Adipocyte (in vitro differentiated cells): ENCODE data around the gene UPP2.

ENCODE experiments used
- DNase-seq: peaks from one replicate; pipeline ENCODE4 v3.0.0-alpha.2; 2015; ENCODE audit warnings: low read depth
- H3K27me3 ChIP-seq: replicated peaks from 2 replicates; pipeline ENCODE4 v1.7.0; 2013; ENCODE audit warnings: mild to moderate bottlenecking, low read length, moderate library complexity; ENCODE audit not compliant: control insufficient read depth, insufficient read depth
- H3K36me3 ChIP-seq: 2 replicates; pipeline ENCODE4 v1.7.0; 2013; ENCODE audit warnings: low read length, mild to moderate bottlenecking, moderate library complexity; ENCODE audit not compliant: control insufficient read depth, insufficient read depth, severe bottlenecking
- H3K4me1 ChIP-seq: 2 replicates; pipeline ENCODE4 v1.7.0; 2013; ENCODE audit warnings: mild to moderate bottlenecking, low read length, moderate library complexity; ENCODE audit not compliant: control insufficient read depth, insufficient read depth
- H3K4me3 ChIP-seq: 2 replicates; pipeline ENCODE4 v1.7.0; 2013; ENCODE audit warnings: mild to moderate bottlenecking, low read length, moderate library complexity
- H3K9ac ChIP-seq: 2 replicates; pipeline ENCODE4 v1.7.0; 2013; ENCODE audit warnings: mild to moderate bottlenecking, low read length, moderate library complexity
- H3K9me3 ChIP-seq: 2 replicates; pipeline ENCODE4 v1.7.0; 2013; ENCODE audit warnings: mild to moderate bottlenecking, low read length, moderate library complexity; ENCODE audit not compliant: control insufficient read depth

The UPP2 gene

DNA sequence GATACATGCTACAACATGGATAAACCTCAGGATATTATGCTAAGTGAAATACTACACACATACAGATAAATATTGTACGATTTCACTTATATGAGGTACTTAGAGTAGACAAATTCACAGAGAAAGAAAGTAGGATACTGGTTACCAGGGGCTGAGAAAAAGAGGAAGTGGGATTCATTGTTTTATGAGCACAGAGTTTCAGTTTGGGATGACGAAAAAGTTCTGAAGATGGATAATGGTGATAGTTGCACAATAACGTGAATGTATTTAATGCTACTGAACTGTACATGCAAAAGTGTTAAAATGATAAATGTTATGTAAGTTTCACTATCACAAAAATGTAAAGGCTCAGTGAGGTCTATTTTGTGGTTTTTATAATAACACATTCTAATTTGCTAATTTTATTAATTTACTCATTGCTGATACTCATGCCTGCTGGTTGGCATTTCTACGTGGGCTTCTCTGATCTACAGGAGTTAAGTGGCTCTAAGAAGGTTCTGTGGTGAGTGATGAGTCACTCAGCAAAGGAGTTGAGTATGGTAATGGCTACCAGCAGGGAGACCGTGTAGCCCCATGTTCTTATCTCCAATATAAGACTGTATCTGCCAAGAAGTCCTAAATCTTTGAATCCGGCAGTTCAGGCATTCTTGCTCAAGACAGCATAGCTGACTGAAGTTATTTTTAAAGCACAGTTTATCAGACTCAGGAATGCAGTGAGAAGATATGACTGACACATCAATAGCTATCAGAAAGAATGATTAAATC, 41.1 kb downstream of the UPP2 start:
- peaks cover 11% of the 10 kb centered on the region for H3K4me1 ChIP-seq
- no peaks in the 10 kb centered on the region for H3K36me3 ChIP-seq
- no peaks in the 10 kb centered on the region for H3K27me3 ChIP-seq
- DNase-seq = no peak
- no peak overlapping the region for H3K9ac ChIP-seq
- H3K9me3 ChIP-seq = no peaks in the 10 kb centered on the region
- H3K4me3 ChIP-seq = no peak overlapping the region

DNA sequence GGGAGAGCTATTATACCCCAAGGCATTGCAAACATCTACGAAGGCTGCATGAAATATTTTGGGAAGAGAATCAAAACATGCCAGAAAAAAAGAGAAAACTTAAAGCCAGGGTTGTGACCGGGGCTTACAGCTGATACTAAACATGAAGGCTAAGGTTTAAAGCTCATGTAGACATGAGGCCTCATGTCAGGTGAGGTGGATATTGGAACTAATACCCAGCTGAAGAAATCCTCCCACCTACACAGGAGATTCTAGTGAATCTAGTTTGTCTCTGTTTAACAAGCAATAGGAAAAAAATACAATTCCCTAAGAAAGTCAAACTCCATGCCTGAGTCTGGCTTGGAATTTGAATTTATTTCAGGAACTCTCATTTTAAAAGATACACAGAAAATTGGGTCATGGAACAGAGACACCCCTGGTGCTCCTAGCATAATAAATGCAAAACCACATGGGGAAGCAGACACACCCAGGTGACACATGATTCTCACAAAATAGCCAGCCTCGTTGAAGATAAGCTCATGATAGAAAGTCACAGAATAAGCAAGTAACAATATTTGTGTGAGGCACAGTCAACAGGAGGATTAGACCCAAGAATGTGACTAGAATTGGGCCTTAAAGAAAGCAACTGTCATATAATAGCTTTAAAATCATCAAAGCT, 42.2 kb downstream of the UPP2 start:
- peaks cover 11% of the 10 kb centered on the region for H3K4me1 ChIP-seq
- no peak overlapping the region for H3K9ac ChIP-seq
- no peaks in the 10 kb centered on the region for H3K9me3 ChIP-seq
- no peaks in the 10 kb centered on the region for H3K36me3 ChIP-seq
- DNase-seq = no peak
- H3K27me3 ChIP-seq = no peaks in the 10 kb centered on the region
- no peak overlapping the region for H3K4me3 ChIP-seq

DNA sequence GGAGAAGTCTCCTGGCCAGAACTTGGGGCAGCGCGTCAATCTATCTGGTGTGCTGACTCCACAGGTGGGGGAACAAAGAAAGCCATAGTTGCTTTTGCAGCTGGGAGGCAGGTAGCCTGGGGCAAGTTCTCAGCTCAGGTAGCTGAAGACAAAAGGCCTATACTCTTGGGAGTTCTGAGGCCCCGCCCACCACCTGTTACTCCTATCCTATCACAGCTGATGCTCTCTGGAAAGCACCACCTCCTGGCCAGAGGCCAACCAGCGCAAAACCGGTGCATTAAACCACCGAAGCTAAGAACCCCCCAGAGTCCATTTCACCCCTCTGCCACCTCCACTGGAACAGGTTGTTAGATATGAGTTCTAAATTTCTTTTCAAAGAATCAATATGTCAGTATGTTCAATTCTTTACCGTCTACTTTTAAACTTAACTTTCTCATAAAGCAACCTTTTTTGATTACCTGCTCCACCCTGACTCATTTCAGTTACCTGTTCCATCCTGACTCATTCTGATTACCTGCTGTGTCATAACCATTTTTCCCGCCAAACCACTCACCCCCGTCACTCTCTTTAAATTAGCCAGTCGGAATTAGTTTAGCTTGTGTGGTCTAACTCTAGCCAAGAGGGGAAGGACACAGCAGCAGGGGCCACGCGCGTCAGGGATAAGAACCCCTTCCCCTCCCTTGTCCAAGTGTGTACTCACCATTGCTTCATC, 43.4 kb downstream of the UPP2 start:
- Histone ChIP-seq H3K4me3 (no peak overlapping the region), H3K4me1 (peaks cover 11% of the 10 kb centered on the region), H3K9me3 (no peaks in the 10 kb centered on the region), H3K36me3 (no peaks in the 10 kb centered on the region), H3K27me3 (no peaks in the 10 kb centered on the region), H3K9ac (no peak overlapping the region)
- DNase-seq = no peak

DNA sequence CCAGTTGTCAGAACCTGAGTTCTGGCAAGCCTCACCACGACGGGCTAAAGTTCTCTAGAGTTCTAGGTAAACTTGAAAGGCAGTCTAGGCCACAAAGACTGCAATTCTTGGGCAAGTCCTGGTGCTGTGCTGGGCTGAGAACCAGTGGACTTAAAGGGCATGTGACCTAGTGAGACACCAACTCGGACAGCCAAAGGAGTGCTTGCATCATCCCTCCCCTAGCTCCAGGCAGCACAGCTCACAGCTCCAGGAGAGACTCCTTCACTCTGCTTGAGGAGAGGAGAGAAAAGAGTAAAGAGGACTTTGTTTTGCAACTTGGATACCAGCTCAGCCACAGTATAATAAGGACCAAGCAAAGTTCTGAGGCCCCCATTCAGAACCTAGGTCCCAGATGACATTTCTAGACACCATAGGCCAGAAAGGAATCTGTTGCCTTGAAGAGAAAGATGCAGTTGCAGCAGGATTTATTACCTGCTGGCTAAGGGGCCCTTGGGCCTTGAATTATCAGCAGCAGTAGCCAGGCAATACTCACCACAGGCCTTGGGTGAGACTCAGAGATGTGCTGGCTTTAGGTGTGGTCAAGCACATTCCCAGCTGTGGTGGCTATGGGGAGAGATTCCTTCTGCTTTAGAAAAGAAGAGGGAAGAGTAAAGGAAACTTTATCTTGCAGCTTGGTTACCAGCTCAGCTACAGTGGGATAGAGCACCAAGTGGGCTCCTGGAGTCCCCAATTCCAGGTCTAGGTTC, 51.8 kb downstream of the UPP2 start:
- Histone ChIP-seq H3K9ac (no peak overlapping the region), H3K4me3 (no peak overlapping the region), H3K9me3 (peaks cover 12% of the 10 kb centered on the region), H3K4me1 (no peaks in the 10 kb centered on the region), H3K36me3 (no peaks in the 10 kb centered on the region), H3K27me3 (peaks cover 4% of the 10 kb centered on the region)
- no peak for DNase-seq

DNA sequence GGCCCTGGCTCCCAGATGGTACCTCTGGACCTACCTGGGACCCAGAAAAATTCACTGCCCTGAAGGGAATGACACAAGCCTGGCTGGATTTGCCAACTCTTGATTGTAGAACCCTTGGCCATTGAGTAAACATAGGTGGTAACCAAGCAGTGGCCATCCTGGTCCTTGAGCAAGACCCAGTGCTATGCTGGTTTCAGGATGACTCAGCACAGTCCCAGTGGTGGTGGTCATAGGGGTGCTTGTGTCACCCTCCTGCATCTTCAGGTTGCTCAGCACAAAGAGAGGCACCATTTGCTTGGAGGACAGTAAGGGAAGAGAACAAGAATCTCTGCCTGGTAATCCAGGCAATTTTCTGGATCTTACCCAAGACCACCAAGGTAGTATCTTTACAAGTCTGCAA, 52.9 kb downstream of the UPP2 start:
- H3K9me3 ChIP-seq = peaks cover 12% of the 10 kb centered on the region
- H3K4me1 ChIP-seq = no peaks in the 10 kb centered on the region
- no peak for DNase-seq
- peaks cover 4% of the 10 kb centered on the region for H3K27me3 ChIP-seq
- no peaks in the 10 kb centered on the region for H3K36me3 ChIP-seq
- H3K4me3 ChIP-seq = no peak overlapping the region
- H3K9ac ChIP-seq = no peak overlapping the region

DNA sequence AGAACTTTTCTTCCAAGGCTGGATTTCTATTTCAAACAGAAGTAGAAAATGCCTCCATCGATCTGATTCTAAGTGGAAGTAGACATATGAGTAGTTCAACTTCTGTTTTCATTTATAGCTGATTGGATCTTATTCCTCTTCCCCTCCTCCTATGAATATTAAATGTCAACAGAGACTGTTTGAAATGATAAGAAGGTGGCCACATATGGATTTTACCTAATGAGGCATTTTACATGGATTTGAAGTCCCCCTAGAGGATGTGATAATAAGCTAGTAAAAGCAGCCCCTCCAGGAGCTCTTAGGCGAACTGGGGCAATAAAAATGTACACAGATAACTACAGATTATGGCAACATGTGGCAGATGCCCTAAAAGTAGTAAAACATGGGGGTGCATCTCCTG, 71.0 kb downstream of the UPP2 start:
- DNase-seq = no peak
- Histone ChIP-seq H3K27me3 (no peaks in the 10 kb centered on the region), H3K4me1 (no peaks in the 10 kb centered on the region), H3K4me3 (no peak overlapping the region), H3K9ac (no peak overlapping the region), H3K9me3 (no peaks in the 10 kb centered on the region), H3K36me3 (no peaks in the 10 kb centered on the region)

DNA sequence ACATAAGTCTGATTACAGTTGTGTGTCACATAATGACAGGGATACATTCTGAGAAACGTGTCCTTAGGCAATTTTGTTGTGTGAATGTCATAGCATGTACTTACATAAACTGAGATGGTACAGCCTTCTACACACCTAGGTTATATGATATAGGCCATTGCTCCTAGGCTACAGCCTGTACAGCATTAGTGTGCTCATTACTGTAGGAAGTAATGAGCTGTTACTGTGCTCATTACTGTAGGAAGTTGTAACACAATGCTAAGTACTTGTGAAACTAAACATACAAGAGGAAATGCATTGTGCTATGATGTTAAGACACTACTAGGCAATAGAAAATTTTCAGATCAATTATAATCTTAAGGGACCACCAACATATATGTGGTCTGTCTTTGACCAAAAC, 72.8 kb downstream of the UPP2 start:
- Histone ChIP-seq H3K36me3 (no peaks in the 10 kb centered on the region), H3K9me3 (no peaks in the 10 kb centered on the region), H3K4me3 (no peak overlapping the region), H3K4me1 (no peaks in the 10 kb centered on the region), H3K27me3 (no peaks in the 10 kb centered on the region), H3K9ac (no peak overlapping the region)
- no peak for DNase-seq

DNA sequence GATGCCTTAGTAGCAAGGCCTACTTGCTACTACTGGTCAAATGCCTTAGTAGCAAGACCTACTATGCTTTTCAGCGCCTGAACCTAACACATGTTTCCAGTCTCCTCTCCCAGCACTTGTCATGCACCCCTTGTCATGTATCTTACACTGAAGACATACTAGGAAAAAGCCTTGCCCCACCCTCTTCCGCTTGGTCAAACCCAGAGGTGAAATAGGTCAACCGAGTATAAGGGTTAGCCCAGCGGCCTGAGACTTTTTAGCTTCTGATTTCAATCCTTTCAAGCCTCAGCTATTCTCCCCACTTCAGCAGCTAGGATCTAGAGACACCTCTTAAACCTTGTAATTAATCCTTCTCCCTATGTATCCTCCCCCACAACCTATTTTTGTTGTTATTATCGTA, 73.3 kb downstream of the UPP2 start:
- no peaks in the 10 kb centered on the region for H3K4me1 ChIP-seq
- no peak for DNase-seq
- no peaks in the 10 kb centered on the region for H3K36me3 ChIP-seq

DNA sequence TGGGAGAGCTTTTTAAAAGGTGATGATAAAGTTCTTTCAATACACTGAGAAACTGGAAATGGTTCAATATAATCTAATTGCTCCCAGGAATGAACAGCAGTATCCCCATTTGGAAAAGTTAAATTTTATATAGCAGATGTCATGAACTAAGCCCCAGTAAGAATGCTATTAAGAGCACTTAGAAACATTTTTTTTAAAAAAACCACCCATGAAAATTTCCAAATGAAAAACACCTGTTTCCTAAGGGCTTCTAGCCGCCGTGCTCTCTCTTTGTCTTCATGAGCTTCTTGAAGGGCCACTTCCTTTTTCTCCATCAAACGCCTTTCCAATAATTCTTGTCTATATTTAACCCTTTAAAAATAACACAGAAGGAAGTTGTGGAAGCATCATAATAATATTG, 77.0 kb downstream of the UPP2 start:
- Histone ChIP-seq H3K4me1 (no peaks in the 10 kb centered on the region), H3K36me3 (no peaks in the 10 kb centered on the region), H3K27me3 (peaks cover 19% of the 10 kb centered on the region), H3K4me3 (no peak overlapping the region), H3K9ac (no peak overlapping the region), H3K9me3 (no peaks in the 10 kb centered on the region)
- no peak for DNase-seq

More for the DNA sequence above, 73.3 kb downstream of the UPP2 start:
- Histone ChIP-seq H3K4me3 (no peak overlapping the region), H3K9ac (no peak overlapping the region), H3K9me3 (no peaks in the 10 kb centered on the region), H3K27me3 (peaks cover under 1% of the 10 kb centered on the region)

DNA sequence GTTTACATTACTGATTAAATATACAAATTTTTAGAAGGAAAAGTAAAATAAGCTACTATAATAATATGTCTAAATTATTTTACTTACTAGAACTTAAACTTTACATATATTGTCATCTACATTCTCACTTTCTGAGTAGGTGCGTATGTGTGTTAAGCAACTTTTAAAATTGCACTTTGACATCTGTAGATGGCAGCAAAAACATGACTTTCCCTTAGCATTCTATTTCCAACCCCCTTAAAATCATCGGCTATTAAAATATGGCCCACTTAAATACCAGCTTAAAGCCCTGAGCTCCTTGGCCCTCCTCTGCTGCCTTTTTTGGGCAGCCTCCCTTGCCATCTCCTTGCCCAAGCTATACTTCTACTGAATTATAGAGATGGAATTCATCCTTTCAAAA, 78.0 kb downstream of the UPP2 start:
- H3K4me1 ChIP-seq = no peaks in the 10 kb centered on the region
- H3K9me3 ChIP-seq = no peaks in the 10 kb centered on the region
- peaks cover 19% of the 10 kb centered on the region for H3K27me3 ChIP-seq
- no peak overlapping the region for H3K9ac ChIP-seq
- H3K4me3 ChIP-seq = no peak overlapping the region
- no peaks in the 10 kb centered on the region for H3K36me3 ChIP-seq
- DNase-seq = peak; percentile 53

DNA sequence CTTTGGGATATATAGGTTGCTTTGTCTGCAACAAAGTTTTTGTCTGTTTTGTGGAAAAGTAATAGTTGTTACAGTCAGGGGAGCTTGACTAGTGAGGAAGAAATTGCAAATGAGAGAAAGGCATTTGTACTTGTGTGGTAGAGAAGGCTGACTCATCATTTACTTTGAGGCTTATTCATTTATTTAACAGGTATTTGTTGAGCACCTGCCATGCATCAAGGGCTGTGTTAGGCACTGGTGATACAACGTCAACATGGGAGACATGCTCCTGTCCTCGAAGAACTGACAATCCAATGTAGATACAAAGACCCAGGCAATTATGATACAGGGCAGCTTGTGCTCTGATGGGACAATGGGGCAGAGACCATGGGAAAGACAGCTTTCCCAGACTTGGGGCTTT, 79.5 kb downstream of the UPP2 start:
- peaks cover 19% of the 10 kb centered on the region for H3K27me3 ChIP-seq
- H3K9ac ChIP-seq = no peak overlapping the region
- no peaks in the 10 kb centered on the region for H3K36me3 ChIP-seq
- no peaks in the 10 kb centered on the region for H3K9me3 ChIP-seq
- no peak for DNase-seq
- H3K4me1 ChIP-seq = no peaks in the 10 kb centered on the region
- H3K4me3 ChIP-seq = no peak overlapping the region
